Gastrocnemius medialis (tissue), 4 donors: ENCODE data around the gene TEKT5.

Experiments used
- CTCF ChIP-seq, 5 experiments: fragments of 450-650 bp in 3 of 5; fragments of 200-600 bp in 2 of 5; sonication (generic) in 2 of 5; IDR thresholded peaks in 4 of 5; conservative IDR thresholded peaks in 1 of 5; 1 replicate in 4 of 5; 2 replicates in 1 of 5; pipeline ENCODE4 v1.5.1; 2016 to 2019; ENCODE audit warnings: antibody characterized with exemption in 5 of 5, mild to moderate bottlenecking in 3 of 5, moderate library complexity in 3 of 5
- POLR2A ChIP-seq, 2 donors: fragments of 450-650 bp; IDR thresholded peaks; one replicate each; pipeline ENCODE4 v1.6.1; 2017; ENCODE audit warnings: antibody characterized with exemption in 2 of 2, mild to moderate bottlenecking in 2 of 2, moderate library complexity in 2 of 2

- TF ChIP-seq CTCF (IDR thresholded peaks at IDR 0.05 in 4 of 5, conservative IDR thresholded peaks at IDR 0.05 in 1 of 5) (no peak), POLR2A (IDR thresholded peaks at IDR 0.05) (no peak)
These were observed 105.6 kb downstream of the TEKT5 start for GRCh38 chr16:10589109-10589508.
